ENCODE measurements around the gene PEMT.

The PEMT gene

DNA sequence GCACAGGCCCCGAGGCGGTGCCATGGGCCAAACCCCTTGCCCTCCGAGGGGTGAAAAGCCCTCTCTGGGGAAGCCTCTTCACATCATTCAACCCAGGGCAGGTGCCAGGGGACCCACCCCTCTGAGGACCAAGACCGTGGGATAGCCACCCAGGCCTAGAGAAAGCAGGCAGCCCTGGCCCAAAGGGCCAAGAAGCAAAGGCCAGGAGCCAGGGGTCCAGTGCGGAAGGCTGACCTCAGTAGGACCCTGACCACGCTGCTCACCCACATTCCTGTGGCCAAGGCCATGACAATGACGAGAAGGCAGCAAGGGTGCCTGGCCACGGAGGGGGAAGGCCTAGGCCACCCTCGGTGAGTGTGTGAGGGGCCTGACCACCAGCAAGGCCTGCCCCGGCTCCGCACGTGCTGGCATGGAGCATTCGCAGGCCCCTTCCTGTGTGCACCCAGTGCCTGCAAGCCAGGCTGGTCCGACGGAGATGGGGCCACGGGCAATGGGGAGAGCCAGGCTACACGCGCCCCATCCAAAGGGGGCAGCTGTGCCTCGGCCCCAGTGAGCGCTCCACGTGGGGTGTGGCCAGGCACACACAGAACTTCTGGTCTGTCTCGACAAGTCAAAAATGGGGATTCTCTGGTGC, 70.8 kb downstream of the PEMT start:
- Histone ChIP-seq H3K4me3 (no peak overlapping the region), H3K36me3 (replicated peaks) (no peaks in the 10 kb centered on the region), H3K9me3 (no peaks in the 10 kb centered on the region), H3K27me3 (ENCODE audit: low read depth) (no peaks in the 10 kb centered on the region), H3K4me1 (no peaks in the 10 kb centered on the region)
- in situ Hi-C loops (cut with MboI; ENCODE audit: low sequenced_read_pairs), result no loop called here
- no peak for DNase-seq (ENCODE audit: low spot score in 2 of 2)

DNA sequence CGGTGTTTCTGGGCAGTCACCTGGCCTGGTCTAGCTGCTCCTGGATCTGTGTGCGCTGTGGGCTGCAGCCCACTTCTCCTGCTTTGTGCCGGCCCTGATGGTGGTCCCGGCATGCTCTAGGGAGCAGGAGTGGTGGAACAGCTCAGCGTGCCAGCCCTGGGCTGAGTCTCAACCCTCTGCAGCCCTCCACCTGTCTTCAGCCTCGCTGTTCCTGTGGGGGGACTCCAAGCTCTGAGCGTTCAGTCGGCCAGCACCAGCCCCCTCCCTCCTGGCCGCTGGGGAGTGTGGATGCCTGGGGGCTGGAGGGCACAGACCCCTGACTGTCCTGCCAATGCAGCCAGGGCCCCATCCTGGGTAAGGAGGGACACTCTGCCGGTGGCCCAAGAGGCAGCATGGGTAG, 71.6 kb downstream of the PEMT start:
- Histone ChIP-seq H3K27me3 (ENCODE audit: low read depth) (no peaks in the 10 kb centered on the region), H3K4me1 (no peaks in the 10 kb centered on the region), H3K36me3 (replicated peaks) (no peaks in the 10 kb centered on the region), H3K9me3 (no peaks in the 10 kb centered on the region), H3K4me3 (no peak overlapping the region)
- in situ Hi-C loops (cut with MboI; ENCODE audit: low sequenced_read_pairs), result no loop called here
- DNase-seq (ENCODE audit: low spot score in 2 of 2), result no peak

DNA sequence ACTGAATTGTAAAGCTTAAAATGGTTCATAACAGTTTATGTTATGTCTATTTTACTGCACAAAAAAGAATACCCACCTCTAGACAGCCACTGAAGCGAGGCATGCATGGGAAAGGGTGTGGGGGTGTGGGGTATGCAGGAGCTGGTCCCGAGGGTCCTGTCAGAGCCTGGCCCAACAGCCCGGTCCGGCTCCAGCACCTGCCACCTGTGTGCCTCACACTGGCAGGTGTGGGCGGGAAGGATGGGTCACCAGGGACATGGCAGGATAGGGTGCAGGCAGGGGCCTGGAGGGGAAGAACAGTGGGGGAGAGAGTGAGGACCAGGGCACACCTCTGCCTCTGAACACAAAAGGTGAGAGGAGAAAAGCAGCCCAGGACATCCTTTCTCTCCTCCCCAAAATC, 72.6 kb downstream of the PEMT start:
- in situ Hi-C loops (cut with MboI; ENCODE audit: low sequenced_read_pairs), result no loop called here

DNA sequence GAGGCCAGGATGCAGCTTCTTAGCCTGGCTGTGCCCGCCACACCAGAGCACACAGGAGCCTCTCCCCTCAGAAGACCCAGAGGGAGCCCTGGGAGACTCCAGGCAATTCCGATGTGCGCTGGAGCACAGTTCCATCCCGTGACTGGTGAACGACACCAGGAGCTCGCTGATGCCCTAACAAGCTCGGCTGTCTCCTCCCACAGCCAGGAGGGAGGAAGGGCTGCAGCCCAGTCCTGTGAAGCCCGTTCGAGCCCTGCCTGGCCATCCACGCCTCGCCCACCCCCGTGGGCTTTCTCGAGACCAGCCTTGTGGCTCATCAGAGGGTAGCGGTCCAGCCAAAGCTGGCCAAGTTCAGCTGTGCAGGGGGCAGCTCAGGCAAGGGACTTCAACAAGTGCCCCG, 73.5 kb downstream of the PEMT start:
- no peak for DNase-seq (ENCODE audit: low spot score in 2 of 2)
- Histone ChIP-seq H3K27me3 (ENCODE audit: low read depth) (no peaks in the 10 kb centered on the region), H3K9me3 (no peaks in the 10 kb centered on the region), H3K36me3 (replicated peaks) (no peaks in the 10 kb centered on the region), H3K4me3 (no peak overlapping the region), H3K4me1 (no peaks in the 10 kb centered on the region)
- in situ Hi-C loops (cut with MboI; ENCODE audit: low sequenced_read_pairs), result no loop called here

More for the DNA sequence above, 72.6 kb downstream of the PEMT start:
- no peak for DNase-seq (ENCODE audit: low spot score in 2 of 2)
- Histone ChIP-seq H3K9me3 (no peaks in the 10 kb centered on the region), H3K27me3 (ENCODE audit: low read depth) (no peaks in the 10 kb centered on the region), H3K36me3 (replicated peaks) (no peaks in the 10 kb centered on the region), H3K4me3 (no peak overlapping the region), H3K4me1 (no peaks in the 10 kb centered on the region)

DNA sequence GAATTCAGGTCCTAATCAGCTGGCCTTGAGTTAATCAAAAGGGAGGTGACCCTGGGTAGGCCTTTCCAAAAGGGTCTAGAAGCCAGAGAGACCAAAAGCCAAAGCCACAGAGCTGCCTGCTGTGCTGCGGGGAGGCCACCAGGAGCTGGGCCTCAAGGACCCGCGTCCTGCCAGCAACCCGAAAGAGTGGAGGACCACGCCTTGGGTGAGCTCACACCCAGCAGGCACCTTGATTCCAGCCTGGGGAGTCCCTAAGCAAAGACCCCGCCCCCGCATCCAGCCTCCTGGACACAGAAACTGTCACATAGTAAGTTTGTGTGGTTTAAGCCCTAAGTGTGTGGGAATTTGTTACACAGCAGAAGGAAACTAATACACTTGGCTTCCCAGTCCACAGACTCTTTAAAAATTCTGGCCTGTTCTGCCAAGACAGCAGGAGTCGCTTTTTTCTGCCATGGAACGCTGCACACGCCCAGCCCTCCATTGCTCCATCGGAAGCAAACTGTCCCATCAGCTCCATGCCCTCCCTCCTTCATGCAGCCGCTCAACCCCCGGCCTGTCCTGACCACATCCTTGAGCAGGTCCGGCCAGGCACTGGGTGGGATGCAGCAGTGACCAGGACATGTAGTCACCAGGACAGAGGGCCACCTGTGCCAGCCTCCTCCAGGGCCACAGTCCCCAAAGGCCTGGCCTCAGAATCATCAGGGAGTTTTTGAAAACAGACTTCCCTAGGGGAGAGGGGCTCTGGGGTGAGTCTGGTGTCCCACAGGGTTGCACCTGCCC, 74.4 kb downstream of the PEMT start:
- Histone ChIP-seq H3K27me3 (ENCODE audit: low read depth) (no peaks in the 10 kb centered on the region), H3K36me3 (replicated peaks) (no peaks in the 10 kb centered on the region), H3K9me3 (no peaks in the 10 kb centered on the region), H3K4me3 (no peak overlapping the region), H3K4me1 (no peaks in the 10 kb centered on the region)
- DNase-seq (ENCODE audit: low spot score in 2 of 2), result no peak
- in situ Hi-C loops (cut with MboI; ENCODE audit: low sequenced_read_pairs), result no loop called here

DNA sequence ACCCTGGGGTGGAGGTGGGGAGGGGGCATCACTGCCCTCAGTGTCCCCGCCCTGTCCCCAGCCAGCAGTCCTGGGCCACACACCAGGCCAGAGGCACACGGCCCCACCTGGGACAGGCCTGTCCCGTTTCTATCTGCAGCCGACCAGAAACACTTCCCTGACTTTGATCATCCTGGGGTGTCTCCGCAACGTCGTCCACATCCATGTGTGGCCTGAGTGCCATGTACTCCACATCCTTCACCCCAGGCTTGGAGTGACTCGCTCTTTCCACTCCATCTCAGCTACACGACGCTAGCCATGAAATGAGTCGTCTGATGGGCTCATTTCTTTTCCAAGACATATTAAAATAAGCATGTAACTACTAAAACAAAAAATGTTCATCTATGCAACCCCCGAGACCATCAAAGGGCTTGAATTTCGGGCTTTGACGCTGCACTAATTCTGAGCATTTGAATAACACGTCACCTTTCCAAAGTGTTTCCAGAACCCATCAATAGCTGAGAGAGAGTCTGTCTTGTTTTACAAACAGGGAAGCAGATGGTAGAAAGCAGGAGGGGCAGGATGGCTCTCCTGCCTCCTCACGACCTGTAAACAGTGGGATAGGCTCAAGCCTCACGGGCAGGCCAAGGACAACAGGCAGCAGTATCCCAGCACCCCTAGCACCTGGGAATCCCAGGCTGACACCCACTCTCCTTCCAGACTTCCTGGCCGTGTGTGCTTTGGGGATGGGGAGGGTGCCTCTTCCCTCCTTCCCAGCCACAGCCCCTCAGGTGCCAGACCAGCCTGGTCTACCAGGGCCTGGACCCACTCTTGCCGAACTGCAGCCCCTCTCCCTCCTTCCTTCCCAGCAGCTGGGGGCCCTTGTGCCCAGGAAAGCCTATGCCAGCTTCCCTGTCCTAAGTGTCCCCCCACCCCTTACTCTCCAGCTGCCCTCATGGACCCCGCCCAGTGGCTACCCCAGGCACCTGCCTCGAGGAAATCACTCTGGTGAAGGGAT, 75.3 kb downstream of the PEMT start:
- no peaks in the 10 kb centered on the region for H3K36me3 ChIP-seq (replicated peaks)
- no peaks in the 10 kb centered on the region for H3K4me1 ChIP-seq
- in situ Hi-C loops (cut with MboI; ENCODE audit: low sequenced_read_pairs), result no loop called here
- DNase-seq (ENCODE audit: low spot score in 2 of 2), result no peak
- no peaks in the 10 kb centered on the region for H3K9me3 ChIP-seq
- H3K4me3 ChIP-seq, result no peak overlapping the region
- no peaks in the 10 kb centered on the region for H3K27me3 ChIP-seq (ENCODE audit: low read depth)

DNA sequence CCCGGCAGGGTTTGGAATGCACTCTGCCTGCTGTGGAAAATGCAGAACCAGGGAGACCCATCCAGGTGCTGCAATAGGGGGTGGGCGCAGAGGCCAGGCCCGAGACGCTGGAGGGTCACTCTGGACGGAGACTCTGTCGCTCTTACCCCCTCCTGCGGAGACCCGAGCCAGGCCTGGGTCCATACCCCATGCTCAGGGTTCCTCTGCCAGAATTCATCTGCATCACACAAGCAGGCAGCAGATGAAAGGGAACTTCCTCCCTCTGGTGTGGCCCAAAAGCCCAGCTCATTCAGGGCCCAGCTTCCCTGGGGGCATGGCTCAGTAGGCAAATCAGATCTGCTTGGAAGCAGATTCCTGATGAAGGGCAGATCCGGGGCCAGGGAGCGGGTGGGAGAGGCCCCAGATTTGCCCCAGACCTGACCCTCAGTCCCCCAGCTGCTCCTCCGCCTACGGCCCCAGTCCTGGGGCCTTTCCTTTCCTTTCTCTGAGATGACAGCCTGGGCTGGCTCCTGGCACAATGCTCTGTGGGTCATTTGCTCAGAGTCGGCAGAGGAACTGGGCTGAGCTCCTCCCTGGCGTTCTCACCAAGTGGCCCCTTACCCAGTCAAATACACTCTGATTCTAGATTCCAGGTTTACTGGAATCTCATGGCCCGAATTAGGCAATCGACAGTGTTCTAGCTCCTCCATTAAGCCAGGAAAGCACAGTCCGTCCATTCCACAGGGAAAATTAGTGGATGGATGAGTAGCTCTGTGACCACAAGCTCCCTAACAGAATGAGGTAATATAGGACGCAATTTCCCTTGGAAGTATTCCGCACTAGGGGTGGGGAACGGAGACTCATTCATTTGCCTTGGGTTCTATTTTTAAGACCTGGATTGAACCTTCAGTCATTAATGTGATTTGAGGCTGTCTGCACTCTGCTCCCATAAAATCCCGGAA, 76.2 kb downstream of the PEMT start:
- H3K36me3 ChIP-seq (replicated peaks), result no peaks in the 10 kb centered on the region
- in situ Hi-C loops (cut with MboI; ENCODE audit: low sequenced_read_pairs), result no loop called here
- no peaks in the 10 kb centered on the region for H3K27me3 ChIP-seq (ENCODE audit: low read depth)
- H3K4me1 ChIP-seq, result no peaks in the 10 kb centered on the region
- no peak overlapping the region for H3K4me3 ChIP-seq
- H3K9me3 ChIP-seq, result no peaks in the 10 kb centered on the region
- DNase-seq (ENCODE audit: low spot score in 2 of 2), result no peak

DNA sequence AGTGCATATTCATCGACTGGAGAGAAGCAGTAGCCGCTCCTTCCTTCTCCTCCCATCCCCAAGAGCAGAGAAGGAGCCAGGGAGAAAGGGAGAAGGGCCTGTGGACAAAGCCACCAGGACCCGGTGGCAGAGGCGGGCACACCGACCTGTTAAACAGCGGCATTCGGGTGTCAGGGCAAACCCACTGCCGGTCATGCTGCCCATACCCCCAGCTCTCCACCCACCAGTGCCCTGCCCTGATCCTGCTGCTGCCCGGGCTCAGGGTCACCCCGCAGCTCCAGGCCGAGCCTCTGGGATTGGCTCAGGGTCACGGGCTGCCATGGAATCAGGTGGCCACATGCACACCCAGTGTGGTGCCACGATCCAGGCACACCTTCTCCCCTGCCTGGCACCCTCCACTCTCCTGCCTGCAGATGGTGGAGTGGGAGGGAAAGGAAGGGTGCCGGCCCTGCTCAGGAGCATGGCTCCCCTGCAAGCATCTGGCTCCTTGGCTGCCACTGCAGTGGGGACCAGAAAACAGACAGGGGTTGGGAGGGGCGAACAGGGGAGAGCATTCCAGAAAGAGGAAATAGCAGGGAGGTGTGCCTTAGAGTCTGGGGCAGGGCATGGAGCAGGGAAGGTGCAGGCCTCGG, 77.0 kb downstream of the PEMT start:
- H3K36me3 ChIP-seq (replicated peaks), result no peaks in the 10 kb centered on the region
- no peaks in the 10 kb centered on the region for H3K27me3 ChIP-seq (ENCODE audit: low read depth)
- DNase-seq (ENCODE audit: low spot score in 2 of 2), result no peak
- no peaks in the 10 kb centered on the region for H3K9me3 ChIP-seq
- in situ Hi-C loops (cut with MboI; ENCODE audit: low sequenced_read_pairs), result no loop called here
- H3K4me1 ChIP-seq, result no peaks in the 10 kb centered on the region
- H3K4me3 ChIP-seq, result no peak overlapping the region

DNA sequence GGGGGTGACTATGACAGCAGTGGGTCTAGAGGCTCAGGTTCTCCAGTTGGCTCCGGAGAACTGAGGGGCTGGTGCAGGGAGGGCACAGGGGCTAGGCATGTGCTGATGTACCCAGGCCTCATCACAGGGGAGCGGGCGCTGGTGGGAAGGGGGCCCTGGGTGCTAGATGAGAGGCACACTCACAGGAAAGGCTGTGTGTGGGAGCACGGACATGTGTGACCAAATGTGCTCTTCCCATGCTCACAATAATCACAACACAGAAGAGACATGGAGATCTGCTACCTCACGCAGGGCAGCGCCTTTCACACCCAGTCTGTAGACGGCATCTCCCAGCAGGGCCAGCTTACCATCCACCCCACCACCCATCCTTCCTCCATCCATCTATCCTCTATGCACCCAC, 77.9 kb downstream of the PEMT start:
- in situ Hi-C loops (cut with MboI; ENCODE audit: low sequenced_read_pairs), result no loop called here
- Histone ChIP-seq H3K4me1 (no peaks in the 10 kb centered on the region), H3K36me3 (replicated peaks) (no peaks in the 10 kb centered on the region), H3K27me3 (ENCODE audit: low read depth) (no peaks in the 10 kb centered on the region), H3K9me3 (no peaks in the 10 kb centered on the region), H3K4me3 (no peak overlapping the region)
- DNase-seq (ENCODE audit: low spot score in 2 of 2), result no peak

DNA sequence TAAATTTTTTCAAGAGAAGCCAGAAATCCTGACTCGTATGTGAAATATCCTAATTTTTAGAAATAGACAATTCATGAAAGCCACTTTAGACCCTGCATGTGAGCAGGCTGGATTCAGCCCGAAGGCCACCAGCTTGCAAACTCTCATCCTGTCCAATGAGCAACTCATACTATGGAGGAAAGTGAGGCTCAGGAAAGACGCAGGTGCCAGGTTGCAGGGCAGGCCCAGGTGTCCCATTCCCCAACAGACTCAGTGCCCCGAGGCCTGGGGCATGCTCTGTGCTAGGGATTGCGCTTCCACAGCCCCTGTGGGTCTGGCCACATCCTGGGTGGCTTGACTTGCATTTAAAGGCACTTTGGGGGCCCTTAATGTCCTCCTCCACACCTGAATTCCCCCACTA, 78.6 kb downstream of the PEMT start:
- no peak for DNase-seq (ENCODE audit: low spot score in 2 of 2)
- in situ Hi-C loops (cut with MboI; ENCODE audit: low sequenced_read_pairs), result no loop called here
- Histone ChIP-seq H3K27me3 (ENCODE audit: low read depth) (no peaks in the 10 kb centered on the region), H3K36me3 (replicated peaks) (no peaks in the 10 kb centered on the region), H3K4me3 (no peak overlapping the region), H3K4me1 (no peaks in the 10 kb centered on the region), H3K9me3 (no peaks in the 10 kb centered on the region)

DNA sequence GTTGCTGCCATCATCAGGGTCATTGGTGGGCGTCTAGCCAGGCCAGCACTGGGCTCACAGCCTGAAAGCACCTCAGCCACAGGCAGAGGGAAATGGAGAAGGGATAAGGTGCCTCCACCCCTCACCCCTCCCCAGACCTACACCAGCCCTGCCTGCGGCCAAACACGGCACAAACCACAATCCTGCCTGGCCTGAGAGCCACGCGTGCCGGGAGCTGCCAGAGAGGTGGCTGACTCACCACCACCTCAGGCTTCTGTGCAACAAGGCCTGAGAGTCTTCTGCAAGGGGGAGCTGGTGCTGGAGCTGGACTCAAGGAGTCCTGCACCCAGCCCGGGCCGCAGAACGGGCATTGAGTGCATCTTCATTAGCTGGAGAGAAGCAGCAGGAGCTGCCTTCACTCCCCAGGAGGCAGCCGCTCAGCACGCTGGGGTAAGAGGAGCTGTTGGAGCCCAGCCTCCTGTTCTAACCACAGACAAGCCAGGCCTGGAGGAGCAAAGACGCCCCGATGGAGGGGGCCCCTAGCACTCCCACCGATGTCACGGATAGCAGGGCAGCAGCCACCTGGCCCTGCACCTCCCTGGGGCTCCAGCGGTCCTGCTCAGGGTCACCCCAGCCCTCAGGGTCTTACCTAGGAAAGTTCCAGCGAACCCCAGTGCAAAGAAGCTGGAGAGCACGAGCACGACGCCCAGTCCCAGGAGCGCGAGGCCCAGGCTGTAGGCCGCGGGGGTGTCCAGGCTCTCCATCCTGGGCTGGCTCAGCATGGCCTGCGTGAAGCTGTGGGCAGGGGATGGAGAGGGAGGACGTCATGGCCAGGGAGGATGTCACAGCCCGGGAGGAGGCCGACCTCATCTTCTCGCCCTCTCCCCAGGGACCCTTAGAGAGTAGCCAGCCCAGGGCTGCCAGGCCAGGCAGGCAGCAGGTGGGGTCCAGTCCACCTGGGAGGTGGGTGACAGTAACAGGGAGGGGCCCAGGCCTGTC, 79.3 kb downstream of the PEMT start:
- Histone ChIP-seq H3K9me3 (no peaks in the 10 kb centered on the region), H3K4me3 (no peak overlapping the region), H3K27me3 (ENCODE audit: low read depth) (no peaks in the 10 kb centered on the region), H3K4me1 (no peaks in the 10 kb centered on the region), H3K36me3 (replicated peaks) (no peaks in the 10 kb centered on the region)
- in situ Hi-C loops (cut with MboI; ENCODE audit: low sequenced_read_pairs), result no loop called here
- DNase-seq (ENCODE audit: low spot score in 2 of 2), result no peak

DNA sequence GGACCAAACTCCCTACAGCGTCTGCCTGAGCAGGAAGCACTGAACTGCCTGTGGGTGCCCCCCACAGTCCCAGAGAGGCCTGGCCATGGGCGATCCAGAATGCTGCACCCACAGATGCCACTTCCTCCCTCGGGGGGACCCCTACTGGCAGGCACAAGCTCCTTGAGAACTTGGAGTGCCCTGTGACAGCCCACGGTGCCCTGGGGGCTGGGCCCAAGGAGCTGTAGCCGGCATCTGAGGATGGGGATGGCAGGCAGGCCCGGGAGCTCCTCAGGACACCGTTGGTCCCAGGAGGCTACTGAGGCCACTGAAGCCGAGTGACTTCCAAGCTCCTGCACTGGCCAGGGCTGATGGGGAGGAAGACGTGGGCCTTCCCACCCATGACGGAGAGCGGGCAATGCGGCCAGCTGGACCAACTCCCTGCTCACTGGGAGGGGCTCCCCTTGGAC, 80.2 kb downstream of the PEMT start:
- no peak for DNase-seq (ENCODE audit: low spot score in 2 of 2)
- H3K27me3 ChIP-seq (ENCODE audit: low read depth), result no peaks in the 10 kb centered on the region
- in situ Hi-C loops (cut with MboI; ENCODE audit: low sequenced_read_pairs), result no loop called here
- H3K36me3 ChIP-seq (replicated peaks), result no peaks in the 10 kb centered on the region
- H3K4me3 ChIP-seq, result no peak overlapping the region
- H3K9me3 ChIP-seq, result no peaks in the 10 kb centered on the region
- H3K4me1 ChIP-seq, result no peaks in the 10 kb centered on the region

Measured in HAP-1 (cell line).